LNCaP clone FGC (cell line): Measurements from ENCODE around the gene SYNPO2.

ENCODE experiments used
- DNase-seq: peaks from one replicate; pipeline ENCODE4 v3.0.0-alpha.2; 2011; ENCODE audit warnings: low read depth
- H3K4me3 ChIP-seq: 2 replicates; pipeline ENCODE4 v1.5.1; 2011; ENCODE audit warnings: mild to moderate bottlenecking, low read depth, low read length, control low read depth
- CTCF ChIP-seq: IDR thresholded peaks from 2 replicates; pipeline ENCODE4 v1.5.1; 2012; ENCODE audit warnings: mild to moderate bottlenecking; ENCODE audit not compliant: control insufficient read depth, insufficient read depth; ENCODE audit errors: extremely low read depth

Gene SYNPO2

GRCh38 chr4:118915468-118915867 is 26.8 kb downstream of the SYNPO2 start:
- TF ChIP-seq CTCF: no peak
- H3K4me3 ChIP-seq: no peak overlapping the region
- DNase-seq: no peak

- TF ChIP-seq CTCF: no peak
- no peak overlapping the region for H3K4me3 ChIP-seq
- no peak for DNase-seq
Measured at GRCh38 chr4:118916691-118917289, 28.1 kb downstream of the SYNPO2 start.

- no peak for DNase-seq
- no peak for TF ChIP-seq CTCF
- no peak overlapping the region for H3K4me3 ChIP-seq
Measured at GRCh38 chr4:118917582-118917981, 28.9 kb downstream of the SYNPO2 start.

GRCh38 chr4:118918388-118918787 is 29.7 kb downstream of the SYNPO2 start:
- DNase-seq: no peak
- no peak overlapping the region for H3K4me3 ChIP-seq

GRCh38 chr4:118920247-118920646 is 31.6 kb downstream of the SYNPO2 start:
- no peak for TF ChIP-seq CTCF
- no peak overlapping the region for H3K4me3 ChIP-seq
- DNase-seq: peak; percentile 46

More at GRCh38 chr4:118918388-118918787, 29.7 kb downstream of the SYNPO2 start:
- TF ChIP-seq CTCF: no peak

GRCh38 chr4:118921786-118922185 is 33.1 kb downstream of the SYNPO2 start:
- TF ChIP-seq CTCF: no peak
- no peak for DNase-seq

GRCh38 chr4:118923891-118924290 is 35.2 kb downstream of the SYNPO2 start:
- TF ChIP-seq CTCF: no peak
- DNase-seq: no peak
- no peak overlapping the region for H3K4me3 ChIP-seq

More at GRCh38 chr4:118921786-118922185, 33.1 kb downstream of the SYNPO2 start:
- no peak overlapping the region for H3K4me3 ChIP-seq
